ENCODE data around the gene IRF4.

The IRF4 gene

DNA sequence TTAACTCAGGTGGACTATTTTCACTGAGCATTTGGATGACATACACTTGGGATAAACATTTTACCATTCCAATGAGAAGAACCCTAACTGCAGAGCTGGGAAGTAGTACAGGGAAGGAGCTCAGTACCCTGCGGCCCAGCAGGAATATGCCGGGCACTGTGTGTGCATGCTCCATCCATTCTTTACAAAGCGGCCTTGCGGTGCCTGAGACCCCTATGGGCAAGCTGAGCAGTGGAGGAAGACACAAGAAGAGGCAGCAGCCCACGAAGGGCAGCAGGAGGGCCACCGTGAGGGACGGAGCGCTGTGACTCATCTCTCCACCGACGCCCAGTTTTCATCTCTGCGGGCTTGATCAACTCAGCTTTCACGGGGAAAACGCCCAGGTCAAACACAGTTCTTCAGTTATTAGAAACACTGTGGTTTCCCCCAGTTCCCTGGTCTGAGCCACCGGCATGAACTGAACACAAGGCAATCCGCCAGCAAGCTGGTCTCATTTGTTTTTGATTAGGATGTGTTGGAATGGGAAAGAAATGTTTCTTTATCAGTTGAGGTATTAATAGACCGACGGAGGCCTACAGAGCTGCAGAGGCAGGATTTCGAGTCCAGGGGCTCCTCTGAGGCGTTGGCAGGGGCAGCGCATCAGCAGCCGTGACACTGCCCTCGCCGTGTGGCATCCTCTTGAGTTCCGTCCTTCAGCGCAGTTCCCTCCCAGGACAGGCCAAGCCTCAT is 44.9 kb downstream of the IRF4 start:
- H3K9me2 ChIP-seq (replicated peaks; ENCODE audit: insufficient read depth, low read length): no peaks in the 10 kb centered on the region
- TF ChIP-seq, protein P1, sequence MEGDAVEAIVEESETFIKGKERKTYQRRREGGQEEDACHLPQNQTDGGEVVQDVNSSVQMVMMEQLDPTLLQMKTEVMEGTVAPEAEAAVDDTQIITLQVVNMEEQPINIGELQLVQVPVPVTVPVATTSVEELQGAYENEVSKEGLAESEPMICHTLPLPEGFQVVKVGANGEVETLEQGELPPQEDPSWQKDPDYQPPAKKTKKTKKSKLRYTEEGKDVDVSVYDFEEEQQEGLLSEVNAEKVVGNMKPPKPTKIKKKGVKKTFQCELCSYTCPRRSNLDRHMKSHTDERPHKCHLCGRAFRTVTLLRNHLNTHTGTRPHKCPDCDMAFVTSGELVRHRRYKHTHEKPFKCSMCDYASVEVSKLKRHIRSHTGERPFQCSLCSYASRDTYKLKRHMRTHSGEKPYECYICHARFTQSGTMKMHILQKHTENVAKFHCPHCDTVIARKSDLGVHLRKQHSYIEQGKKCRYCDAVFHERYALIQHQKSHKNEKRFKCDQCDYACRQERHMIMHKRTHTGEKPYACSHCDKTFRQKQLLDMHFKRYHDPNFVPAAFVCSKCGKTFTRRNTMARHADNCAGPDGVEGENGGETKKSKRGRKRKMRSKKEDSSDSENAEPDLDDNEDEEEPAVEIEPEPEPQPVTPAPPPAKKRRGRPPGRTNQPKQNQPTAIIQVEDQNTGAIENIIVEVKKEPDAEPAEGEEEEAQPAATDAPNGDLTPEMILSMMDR (IDR thresholded peaks at IDR 0.05; ENCODE audit: low read length): no peak
- no peak for TF ChIP-seq EZH2phosphoT487 (IDR thresholded peaks at IDR 0.05; ENCODE audit: low read length)
- H3K9ac ChIP-seq (ENCODE audit: low read length): no peak overlapping the region
- H3K36me3 ChIP-seq (replicated peaks; ENCODE audit: insufficient read depth, low read length): no peaks in the 10 kb centered on the region
- H4K20me1 ChIP-seq (ENCODE audit: insufficient read depth, low read length): no peaks in the 10 kb centered on the region
- peaks cover 14% of the 10 kb centered on the region for H3F3A ChIP-seq (ENCODE audit: insufficient read depth, low read length)
- H3K9me3 ChIP-seq (replicated peaks; ENCODE audit: insufficient read depth, low read length): no peaks in the 10 kb centered on the region
- H3K27me3 ChIP-seq (replicated peaks; ENCODE audit: insufficient read depth, low read length): no peaks in the 10 kb centered on the region
- H3K4me3 ChIP-seq (ENCODE audit: low read length): no peak overlapping the region
- H3K79me2 ChIP-seq (ENCODE audit: low read length): no peaks in the 10 kb centered on the region
- no peak overlapping the region for H2AFZ ChIP-seq (ENCODE audit: low read length)
- DNase-seq: no peak
- H3K27ac ChIP-seq (ENCODE audit: low read length): no peak overlapping the region
- no peak overlapping the region for H3K4me2 ChIP-seq (ENCODE audit: low read depth, low read length)
- H3K4me1 ChIP-seq (ENCODE audit: low read length): peaks cover 11% of the 10 kb centered on the region

- no peaks in the 10 kb centered on the region for H3K9me2 ChIP-seq (replicated peaks; ENCODE audit: insufficient read depth, low read length)
- H3K9me3 ChIP-seq (replicated peaks; ENCODE audit: insufficient read depth, low read length): no peaks in the 10 kb centered on the region
- TF ChIP-seq EZH2phosphoT487 (IDR thresholded peaks at IDR 0.05; ENCODE audit: low read length): no peak
- TF ChIP-seq, protein P1 (IDR thresholded peaks at IDR 0.05; ENCODE audit: low read length): no peak
- no peak for TF ChIP-seq EZH2 (optimal IDR thresholded peaks at IDR 0.05; ENCODE audit: low read depth, low read length)
- H3F3A ChIP-seq (ENCODE audit: insufficient read depth, low read length): peaks cover 14% of the 10 kb centered on the region
- H3K4me2 ChIP-seq (ENCODE audit: low read depth, low read length): no peak overlapping the region
- H3K79me2 ChIP-seq (ENCODE audit: low read length): no peaks in the 10 kb centered on the region
- H3K4me1 ChIP-seq (ENCODE audit: low read length): peaks cover 11% of the 10 kb centered on the region
- no peak overlapping the region for H2AFZ ChIP-seq (ENCODE audit: low read length)
- no peak for DNase-seq
- no peaks in the 10 kb centered on the region for H3K27me3 ChIP-seq (replicated peaks; ENCODE audit: insufficient read depth, low read length)
- H3K36me3 ChIP-seq (replicated peaks; ENCODE audit: insufficient read depth, low read length): no peaks in the 10 kb centered on the region
- no peaks in the 10 kb centered on the region for H4K20me1 ChIP-seq (ENCODE audit: insufficient read depth, low read length)
- no peak overlapping the region for H3K4me3 ChIP-seq (ENCODE audit: low read length)
- H3K27ac ChIP-seq (ENCODE audit: low read length): no peak overlapping the region
- no peak overlapping the region for H3K9ac ChIP-seq (ENCODE audit: low read length)
Measured at GRCh38 chr6:437037-437392, 45.5 kb downstream of the IRF4 start.

- Histone ChIP-seq H3K9ac (ENCODE audit: low read length) (no peak overlapping the region), H3K36me3 (replicated peaks; ENCODE audit: insufficient read depth, low read length) (no peaks in the 10 kb centered on the region), H2AFZ (ENCODE audit: low read length) (no peak overlapping the region), H3K9me3 (replicated peaks; ENCODE audit: insufficient read depth, low read length) (no peaks in the 10 kb centered on the region), H3K27me3 (replicated peaks; ENCODE audit: insufficient read depth, low read length) (no peaks in the 10 kb centered on the region), H3K4me3 (ENCODE audit: low read length) (no peak overlapping the region), H4K20me1 (ENCODE audit: insufficient read depth, low read length) (no peaks in the 10 kb centered on the region), H3K79me2 (ENCODE audit: low read length) (no peaks in the 10 kb centered on the region), H3K4me2 (ENCODE audit: low read depth, low read length) (no peak overlapping the region), H3K27ac (ENCODE audit: low read length) (no peak overlapping the region), H3K9me2 (replicated peaks; ENCODE audit: insufficient read depth, low read length) (no peaks in the 10 kb centered on the region), H3K4me1 (ENCODE audit: low read length) (peaks cover 11% of the 10 kb centered on the region), H3F3A (ENCODE audit: insufficient read depth, low read length) (peaks cover 14% of the 10 kb centered on the region)
- no peak for TF ChIP-seq EZH2phosphoT487 (IDR thresholded peaks at IDR 0.05; ENCODE audit: low read length)
- TF ChIP-seq, protein P1 (IDR thresholded peaks at IDR 0.05; ENCODE audit: low read length): no peak
- TF ChIP-seq EZH2 (optimal IDR thresholded peaks at IDR 0.05; ENCODE audit: low read depth, low read length): no peak
- DNase-seq: no peak
Measured at GRCh38 chr6:438634-439170, 47.1 kb downstream of the IRF4 start.

All from MM.1S (cell line).